T1000 (cell line): ENCODE measurements around the gene APIP.

Experiments used
- DNase-seq: peaks from one replicate; lab custom pipeline; 2025; ENCODE audit warnings: mixed read lengths; lab: John Stamatoyannopoulos, UW

The APIP gene

DNA sequence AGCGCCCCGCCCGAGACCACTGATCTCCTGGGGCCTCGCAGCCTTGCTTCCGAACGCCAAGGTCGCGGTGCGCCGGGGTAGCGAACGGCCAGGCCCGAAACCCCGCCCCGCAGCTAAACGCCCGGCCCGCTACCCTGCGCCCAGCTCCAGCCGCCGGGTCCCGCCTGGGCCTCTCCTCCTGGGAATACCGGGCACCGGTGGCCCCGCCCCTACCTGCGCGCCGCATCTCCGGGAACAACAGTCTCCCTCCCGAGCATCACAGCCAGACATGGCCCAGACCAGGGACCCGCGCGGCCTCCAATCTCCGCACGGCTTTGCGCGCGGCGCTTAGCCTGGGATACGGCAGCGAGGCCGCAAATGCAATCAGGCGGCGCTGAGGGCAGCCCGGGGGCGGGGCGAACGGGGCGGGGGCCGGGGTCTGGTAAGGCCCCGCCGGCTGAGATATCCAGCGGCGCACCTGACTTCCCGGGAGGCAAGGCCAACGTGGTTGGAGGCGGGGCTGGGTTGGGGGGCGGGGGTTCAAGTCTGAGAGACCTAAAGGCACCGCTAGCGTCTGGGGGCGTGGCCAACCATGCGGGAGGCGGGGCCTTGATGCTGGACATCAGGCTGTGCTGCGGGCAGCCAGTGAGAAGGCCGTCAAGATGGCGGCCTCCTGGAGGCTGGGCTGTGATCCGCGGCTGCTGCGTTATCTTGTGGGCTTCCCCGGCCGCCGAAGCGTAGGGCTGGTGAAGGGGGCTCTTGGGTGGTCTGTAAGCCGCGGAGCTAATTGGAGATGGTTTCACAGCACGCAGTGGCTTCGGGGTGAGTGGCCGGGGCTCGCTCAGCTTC lies at the start of gene APIP, which contains the start of gene PDHX:
Gene APIP (minus strand): TSS at position 365 of the 828 bp plus-strand sequence. CDS start 95 bp downstream, at position 270.
Gene PDHX (plus strand): TSS at position 604 of the 828 bp plus-strand sequence. CDS start 38 bp downstream, at position 642.
- DNase-seq: peak; percentile 97

GRCh38 chr11:34964610-34965331 lies 48.6 kb upstream of the APIP start:
- DNase-seq: no peak

GRCh38 chr11:34963351-34963750 lies 47.2 kb upstream of the APIP start:
- no peak for DNase-seq

GRCh38 chr11:34962034-34962433 lies 45.9 kb upstream of the APIP start:
- no peak for DNase-seq

DNA sequence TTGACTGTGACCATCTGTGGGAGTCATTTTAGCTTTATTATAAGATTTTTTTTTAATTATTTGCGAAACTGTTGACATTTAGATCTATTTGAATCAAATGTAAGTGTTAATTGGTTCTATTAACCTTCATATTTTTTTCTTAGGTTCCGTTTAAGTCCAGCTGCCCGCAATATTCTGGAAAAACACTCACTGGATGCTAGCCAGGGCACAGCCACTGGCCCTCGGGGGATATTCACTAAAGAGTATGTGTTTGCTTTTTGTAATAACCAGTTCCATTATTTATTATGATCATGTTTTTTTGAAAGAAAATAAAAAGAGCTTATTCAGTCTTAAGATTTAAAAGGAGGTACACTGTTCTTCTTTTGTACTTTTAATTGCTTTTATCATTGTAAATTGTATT lies 44.1 kb upstream of the APIP start:
- no peak for DNase-seq

DNA sequence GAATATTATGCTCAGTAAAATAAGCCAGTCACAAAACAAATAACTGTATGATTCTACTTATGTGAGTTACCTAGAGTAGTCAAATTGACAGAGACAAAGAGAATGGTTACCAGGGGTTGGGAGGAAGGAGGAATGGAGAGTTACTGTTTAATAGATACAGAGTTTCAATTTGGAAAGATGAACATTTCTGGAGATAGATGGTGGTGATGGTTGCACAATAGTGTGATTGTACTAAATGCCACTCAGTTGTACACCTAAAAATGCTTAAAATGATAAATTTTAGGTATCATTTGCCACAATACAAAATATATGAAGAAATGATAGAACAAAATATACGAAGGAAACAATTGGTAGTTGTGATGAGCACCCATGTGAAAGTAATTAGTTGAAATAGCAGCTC lies 43.6 kb upstream of the APIP start:
- no peak for DNase-seq

- DNase-seq: no peak
These were observed 41.4 kb upstream of the APIP start for GRCh38 chr11:34957606-34958005.

- no peak for DNase-seq
These were observed 41.0 kb upstream of the APIP start for GRCh38 chr11:34957206-34957605.

- DNase-seq: no peak
These were observed 37.8 kb upstream of the APIP start for GRCh38 chr11:34953955-34954354.

DNA sequence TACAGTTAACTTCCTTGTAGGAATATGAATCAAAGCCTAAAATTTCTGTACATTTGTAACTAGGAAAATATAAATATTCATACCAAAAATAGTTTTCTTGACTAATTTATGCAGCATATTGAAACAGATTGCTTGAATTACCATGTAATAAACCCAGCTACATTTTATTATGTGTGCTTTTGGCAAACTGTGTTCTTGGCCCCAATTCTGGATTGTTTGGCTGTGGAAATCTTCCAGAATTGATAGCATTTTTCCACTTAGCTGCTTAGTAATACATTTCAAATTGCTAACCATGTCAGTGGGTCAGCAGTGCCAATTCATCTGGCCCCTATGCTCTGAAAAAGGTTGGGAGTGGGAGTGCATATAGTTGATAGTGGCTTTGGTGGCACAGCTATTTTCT lies 32.5 kb upstream of the APIP start:
- DNase-seq: no peak

- DNase-seq: no peak
These were observed 28.5 kb upstream of the APIP start for GRCh38 chr11:34944692-34945091.

DNA sequence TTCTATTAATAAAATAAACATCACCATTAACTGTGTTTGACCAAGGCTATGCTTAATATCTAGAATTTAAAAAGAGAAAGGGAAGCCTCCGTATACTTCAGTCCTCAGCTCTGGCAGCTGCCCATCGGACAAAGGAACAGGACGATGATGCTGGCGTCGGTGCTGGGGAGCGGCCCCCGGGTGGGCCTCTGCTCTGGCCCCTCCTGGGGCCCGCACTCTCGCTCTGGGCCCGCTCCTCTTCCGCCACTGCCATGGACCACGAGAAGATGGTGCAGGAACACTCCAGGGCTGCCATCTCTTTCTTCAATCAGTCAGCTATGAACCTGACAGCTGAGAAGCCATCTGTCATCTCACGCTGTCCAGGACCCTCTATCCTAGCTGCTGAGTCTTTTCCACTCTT lies 25.5 kb upstream of the APIP start:
- no peak for DNase-seq

- DNase-seq: no peak
These were observed 24.0 kb upstream of the APIP start for GRCh38 chr11:34940026-34940677.

DNA sequence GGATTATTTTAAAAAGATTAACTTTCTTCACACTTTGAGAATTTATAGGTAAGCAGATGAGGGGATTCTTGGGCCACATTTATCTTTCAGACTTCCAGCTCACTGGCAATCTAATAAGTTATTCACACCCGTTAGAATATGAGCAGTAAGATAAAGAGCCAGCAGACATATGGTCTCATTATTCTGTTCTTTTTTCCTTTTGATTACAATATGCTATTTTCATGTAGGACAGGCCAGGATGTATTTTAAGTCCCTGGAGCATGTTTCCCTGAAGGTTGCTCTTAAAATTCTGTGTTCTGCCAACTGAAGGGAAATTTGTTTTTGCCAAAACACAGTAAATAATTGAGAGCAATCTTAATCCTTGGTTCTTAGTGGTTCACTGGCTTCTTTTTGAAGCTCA lies 22.4 kb upstream of the APIP start:
- no peak for DNase-seq

GRCh38 chr11:34936945-34937629 lies 20.9 kb upstream of the APIP start:
- no peak for DNase-seq

GRCh38 chr11:34929794-34930763 lies 13.9 kb upstream of the APIP start:
- no peak for DNase-seq

GRCh38 chr11:34928960-34929680 lies 12.9 kb upstream of the APIP start:
- DNase-seq: no peak

- no peak for DNase-seq
These were observed 12.2 kb upstream of the APIP start for GRCh38 chr11:34928268-34928959.

GRCh38 chr11:34926831-34927132 lies 10.6 kb upstream of the APIP start:
- no peak for DNase-seq
